Measurements from ENCODE around the gene NIN.
A peak's percentile ranks its signal among the peaks of the same experiment; 100 is the strongest.

NIN gene

DNA sequence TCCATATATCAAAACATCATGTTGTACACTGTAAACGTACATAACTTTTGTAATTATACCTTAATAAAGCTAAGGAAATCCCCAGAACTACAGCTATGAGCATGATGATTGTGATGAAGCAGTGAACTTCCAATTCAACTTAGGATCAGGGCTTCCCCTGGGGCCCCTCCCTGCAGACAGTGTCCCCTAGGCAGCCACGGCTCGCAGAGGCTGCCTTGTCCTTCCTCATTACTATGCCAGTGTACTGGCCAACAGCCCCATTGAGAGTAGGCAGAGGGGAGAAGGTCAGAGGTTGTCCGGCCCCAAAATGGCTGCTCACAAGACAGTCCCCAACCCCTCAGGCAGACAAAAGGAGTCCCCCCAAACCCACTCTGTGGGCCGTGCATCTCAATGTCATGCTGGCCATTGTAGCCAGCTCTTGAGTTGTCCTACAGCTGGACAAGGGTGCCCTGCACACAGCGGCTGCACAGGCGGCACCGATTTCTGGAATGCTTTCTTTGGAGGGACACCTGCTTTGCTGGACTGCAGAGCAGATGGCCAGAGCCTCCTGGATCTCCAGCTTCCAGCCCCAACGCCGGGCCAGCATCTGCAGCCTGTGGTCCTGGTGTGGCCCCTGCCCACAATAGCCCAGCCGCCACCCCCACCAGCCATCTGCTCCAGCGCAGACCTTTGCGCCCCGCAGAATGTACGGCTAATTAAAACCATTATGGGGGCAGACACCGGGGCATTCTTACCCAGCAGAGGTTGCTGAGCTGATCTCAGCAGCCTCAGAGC, 46.1 kb downstream of the NIN start:
- DNase-seq, result no peak

DNA sequence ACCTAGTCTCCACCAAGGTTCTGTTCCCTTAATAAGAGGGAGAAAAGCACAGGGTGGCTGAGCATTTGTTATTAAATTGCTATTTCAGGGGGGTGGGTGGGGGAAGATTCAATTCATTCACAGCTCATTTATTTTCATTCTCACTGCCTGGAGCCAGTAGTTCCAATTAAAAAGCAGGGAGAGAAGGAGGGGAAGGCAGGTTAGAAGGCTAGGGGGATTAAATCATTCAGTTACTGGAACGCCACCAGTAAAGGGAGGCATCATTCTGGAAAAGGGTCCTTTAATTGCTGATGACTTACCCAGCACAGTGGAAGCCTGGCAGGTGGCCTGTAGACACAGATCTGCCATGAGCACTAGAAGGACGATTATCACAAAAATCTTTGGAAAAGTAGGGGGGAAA, 47.4 kb downstream of the NIN start:
- no peak for DNase-seq

DNA sequence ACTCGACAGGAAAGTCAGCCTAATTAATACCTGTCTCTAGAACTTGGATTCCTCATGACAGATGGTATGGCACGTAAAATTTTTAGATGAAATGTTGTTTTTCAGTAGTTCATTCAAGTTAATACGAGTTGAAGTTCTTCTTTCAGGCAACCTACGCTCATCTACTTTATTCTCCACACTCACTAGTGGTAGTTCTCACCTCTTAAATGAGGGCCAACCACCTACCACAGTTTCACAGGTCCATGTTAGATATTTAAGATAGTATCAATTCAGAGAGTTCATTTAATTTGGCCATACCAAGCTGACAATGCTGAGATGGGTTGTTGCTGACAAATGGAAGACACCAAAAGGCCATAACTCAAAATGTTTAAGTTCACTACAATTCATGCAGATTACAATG, 50.6 kb downstream of the NIN start:
- DNase-seq, result no peak

DNA sequence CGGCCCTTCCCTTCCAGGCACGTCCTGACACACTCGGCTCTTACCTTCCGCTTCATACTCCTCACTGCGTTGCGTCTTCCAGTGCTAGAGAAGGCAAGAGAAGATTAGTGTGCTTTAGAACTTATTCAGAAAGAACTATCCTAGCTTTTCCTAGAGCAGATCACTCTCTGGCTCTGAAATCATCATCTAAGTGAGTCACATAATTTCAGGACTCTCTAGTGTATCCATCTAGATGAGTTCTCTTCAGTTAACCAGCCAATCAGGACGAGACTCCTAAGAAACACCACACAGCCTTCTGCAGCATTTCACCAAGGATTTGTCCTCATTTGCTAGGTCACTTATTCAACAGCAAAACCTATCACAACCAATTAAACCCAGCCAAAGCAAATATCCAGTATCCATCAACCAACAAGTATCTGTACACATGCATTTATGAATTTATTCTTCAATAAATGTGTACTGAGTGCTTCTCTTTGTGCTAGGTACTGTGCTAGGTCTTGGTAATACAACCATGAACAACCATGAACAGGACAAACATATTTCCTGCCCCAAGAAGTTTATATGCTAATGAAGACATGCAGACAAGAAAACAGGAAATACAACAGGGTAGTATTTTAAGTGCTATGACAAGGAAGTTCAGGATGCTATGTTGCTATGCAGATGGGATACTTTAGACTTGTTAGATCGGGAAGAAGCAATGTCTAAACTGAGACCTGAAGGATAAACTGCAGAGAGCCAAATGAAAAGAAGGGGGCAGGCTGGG, 52.1 kb downstream of the NIN start:
- peak; percentile 64 for DNase-seq

DNA sequence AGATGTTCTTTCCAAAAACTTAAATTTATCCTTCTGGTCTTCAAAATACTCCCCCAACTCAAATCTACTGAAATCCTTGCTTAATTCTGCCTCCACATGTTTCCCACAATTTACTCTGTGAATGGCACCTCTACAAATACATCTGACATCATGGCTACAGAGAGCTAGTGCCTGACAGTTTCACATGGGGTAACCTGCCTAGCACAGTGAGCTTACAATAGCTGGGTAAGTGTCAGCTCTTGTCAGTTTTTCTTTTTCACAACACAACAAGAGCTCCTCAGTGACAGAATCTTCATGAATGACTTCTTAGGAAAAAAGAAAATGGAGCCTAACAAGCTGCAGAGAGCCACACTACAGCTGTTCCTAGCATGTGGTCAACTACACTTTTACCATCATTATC, 54.4 kb downstream of the NIN start:
- DNase-seq, result no peak

DNA sequence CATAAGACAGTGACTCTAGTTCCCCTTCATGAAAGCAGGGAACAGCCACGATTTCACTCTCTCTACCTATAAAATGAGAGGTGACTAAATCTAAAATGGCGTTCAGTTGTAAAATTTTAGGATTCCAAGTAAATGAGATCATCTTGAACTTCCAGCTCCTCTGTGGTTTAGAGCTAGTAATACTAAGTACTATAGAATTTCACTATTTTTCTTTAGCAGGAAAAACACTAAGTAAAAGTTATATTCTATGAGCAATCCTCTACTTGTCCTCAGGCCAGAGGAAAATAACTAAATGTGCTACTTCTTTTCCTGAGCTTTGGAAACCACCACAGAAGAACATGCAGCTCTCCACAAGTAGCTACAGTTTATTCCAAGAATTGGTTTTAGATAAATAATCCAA, 55.6 kb downstream of the NIN start:
- DNase-seq, result peak; percentile 93

DNA sequence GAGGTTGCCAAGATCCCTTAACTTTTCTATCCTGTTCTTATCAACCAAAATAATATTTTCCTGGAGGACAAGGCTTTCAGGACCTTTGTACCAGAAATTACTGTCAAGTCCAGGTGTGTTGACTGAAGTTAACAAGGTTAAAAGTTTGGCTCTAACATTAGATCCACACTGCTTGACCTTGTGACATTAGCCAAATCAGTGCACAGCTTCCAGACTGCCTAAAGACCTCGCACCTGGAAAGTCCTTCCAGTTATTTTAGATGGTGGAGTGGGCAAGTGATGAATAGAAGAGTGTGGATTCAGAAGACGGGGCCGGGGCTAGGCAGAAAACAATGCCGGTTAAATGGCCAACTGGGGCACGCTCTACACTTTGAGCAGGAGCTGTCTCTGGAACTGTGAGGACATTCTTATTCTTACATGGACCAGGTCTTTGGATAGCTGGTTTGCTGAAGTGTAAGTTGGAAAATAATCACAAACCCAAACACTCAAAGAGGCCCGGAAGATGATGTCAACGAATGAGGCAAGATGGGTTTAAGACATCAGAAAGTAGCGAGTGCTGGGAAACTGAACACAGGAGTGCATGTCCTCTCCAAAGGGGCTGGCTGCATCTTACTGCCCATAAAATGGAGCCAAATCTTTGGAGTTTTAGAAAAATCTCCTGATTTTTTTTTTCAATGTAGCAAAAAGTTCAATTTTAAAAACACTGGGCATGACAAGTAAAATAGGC, 56.3 kb downstream of the NIN start:
- DNase-seq, result no peak

DNA sequence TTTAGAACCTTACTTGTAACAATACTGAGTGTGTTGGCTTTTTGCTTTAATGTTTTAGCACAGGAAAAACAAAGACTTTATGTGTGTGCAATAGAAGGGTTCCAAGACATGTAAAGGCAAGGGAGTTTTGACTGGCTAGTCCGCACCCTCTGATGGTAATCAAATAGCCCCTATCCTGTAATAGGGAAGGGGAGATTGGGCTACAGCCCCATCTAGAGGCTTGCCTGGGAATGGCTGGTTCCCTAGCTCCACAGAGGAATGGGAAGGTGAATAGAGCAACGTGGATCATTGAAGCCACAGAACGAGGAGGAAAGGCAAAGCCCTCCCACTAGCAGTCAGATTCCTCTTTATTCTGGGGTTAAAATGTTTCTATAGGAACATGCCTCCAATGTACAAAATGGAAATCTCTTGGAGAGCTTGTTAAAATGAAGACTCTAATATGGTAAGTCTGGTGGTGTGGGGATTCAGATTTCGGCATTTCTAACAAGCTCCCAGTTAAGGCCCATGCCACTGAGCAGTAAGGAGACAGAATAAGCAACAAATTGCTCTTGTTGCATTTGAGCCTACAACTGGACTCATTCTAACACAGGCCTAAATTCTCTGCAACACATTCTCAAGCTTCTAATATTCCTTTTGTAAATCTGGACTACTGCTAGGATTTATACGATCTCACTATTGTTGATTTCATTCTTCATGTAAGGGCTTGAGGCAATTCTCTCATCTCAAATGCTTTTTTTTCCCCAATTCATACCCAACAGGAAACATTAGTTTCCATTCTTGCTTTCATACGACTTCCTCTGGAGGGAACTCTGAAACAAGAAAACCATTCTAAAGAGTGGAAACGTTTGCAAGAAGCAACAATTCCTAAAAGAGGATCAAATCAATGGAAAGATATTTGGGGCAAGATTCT, 57.1 kb downstream of the NIN start:
- peak; percentile 68 for DNase-seq

DNA sequence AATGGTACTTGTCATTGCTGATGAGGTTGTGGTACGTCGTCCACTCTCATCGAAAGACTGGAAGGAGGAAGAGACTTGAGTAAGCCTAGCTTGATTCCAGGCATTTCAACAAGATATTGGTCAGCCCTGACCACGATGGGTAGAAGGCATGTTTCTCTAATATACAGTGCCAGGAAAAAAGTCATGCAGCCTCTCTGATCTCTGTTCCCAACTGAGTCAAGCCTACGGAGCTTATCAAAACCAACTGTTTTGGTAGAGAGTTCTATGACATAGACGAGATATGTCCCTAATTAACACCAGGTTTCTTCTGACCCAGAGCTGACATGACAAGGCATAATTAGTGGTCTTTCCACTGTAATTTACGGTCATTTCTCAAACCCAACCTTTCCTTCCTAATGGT, 58.5 kb downstream of the NIN start:
- DNase-seq, result peak; percentile 82

DNA sequence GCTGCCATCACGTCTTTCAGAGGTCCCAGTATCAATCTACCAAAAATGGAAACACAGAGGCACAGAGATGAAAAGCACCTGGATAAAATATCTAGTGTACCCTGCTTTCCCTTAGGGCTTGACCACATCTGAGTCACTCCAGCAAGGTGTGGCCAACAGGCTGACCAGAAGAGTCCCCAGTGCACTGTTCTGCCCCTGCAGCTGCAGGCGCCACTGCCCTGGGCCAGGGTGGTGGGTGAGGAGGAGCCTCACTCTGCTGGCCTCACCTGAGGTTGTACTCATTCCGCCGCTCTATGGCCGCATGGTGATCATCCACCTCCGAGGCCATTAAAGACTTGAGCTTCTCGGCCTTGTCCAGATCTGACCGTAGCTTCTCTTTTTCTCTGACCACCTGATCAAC, 60.4 kb downstream of the NIN start:
- DNase-seq, result no peak

DNA sequence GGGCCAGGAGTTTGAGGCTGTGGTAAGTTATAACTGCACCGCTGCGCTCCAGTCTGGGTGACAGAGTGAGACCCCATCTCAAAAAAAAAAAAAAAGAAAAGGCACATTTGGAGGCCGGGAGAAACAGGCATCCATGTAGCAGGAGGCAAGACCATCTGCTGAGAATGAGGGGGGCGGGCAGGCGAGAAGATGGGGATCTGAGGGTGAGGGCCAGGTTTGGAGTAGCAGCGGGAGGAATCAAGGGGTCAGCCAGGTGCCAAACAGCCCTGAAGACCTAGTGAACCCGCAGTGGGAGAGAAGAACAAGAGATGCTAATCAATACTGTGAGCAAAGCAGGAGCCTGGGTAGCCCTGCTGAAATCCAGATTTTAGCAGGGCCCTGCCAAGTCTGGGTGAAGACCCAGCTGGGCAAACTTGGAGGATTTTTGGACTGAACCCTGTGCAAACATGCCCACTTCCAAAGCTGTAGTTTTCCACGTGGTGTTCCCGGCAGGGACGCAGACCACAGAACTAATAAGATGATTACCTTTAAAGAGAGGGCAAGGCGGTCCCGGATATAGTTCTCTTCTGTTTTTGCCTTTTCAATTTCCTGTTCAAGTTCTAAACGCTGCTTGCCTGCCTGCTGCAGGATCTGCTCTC, 61.0 kb downstream of the NIN start:
- no peak for DNase-seq

DNA sequence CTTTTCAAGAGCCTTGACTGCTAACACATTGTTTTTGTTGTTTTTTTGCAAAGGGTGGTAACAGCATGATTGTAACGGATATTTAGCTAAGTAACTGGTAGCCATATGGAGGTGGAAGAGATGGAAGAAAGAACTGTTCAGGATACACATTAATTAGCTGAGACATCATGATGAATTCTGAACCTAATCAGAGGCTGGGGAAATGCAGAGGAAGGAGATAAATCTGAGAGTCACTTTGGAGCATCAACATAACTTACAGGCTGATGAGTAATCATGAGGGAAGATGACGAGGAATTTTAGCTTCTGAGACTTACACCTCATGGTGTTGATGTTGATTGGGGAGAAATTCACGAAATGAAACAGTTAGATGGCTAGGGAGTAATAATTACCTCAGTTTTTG, 62.3 kb downstream of the NIN start:
- peak; percentile 77 for DNase-seq

DNA sequence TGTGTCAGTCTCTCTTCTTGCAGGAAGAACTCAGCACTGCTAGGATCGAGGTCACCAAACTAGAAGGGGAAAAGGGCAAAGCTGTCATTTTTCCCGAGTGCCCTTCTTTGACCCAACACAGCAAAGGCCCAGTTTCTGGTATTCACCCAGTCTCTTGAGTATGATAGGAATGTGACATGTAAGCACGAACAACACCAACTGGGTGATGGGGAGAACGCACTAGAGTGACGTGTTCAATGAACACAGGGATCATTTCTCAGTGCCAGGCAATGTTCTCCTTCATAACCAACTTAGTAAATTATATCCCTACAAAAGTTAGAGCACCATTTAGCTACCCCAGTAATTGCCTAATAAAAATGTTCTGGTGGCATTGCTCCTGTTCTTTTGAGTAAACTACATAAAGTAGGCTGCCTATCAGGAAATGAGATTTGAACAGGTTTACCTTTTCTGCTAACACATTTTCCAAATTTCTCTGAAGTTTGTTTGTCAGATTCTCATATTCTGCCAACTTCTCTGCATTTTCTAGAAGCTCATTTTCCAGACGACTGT, 64.5 kb downstream of the NIN start:
- DNase-seq, result peak; percentile 30

DNA sequence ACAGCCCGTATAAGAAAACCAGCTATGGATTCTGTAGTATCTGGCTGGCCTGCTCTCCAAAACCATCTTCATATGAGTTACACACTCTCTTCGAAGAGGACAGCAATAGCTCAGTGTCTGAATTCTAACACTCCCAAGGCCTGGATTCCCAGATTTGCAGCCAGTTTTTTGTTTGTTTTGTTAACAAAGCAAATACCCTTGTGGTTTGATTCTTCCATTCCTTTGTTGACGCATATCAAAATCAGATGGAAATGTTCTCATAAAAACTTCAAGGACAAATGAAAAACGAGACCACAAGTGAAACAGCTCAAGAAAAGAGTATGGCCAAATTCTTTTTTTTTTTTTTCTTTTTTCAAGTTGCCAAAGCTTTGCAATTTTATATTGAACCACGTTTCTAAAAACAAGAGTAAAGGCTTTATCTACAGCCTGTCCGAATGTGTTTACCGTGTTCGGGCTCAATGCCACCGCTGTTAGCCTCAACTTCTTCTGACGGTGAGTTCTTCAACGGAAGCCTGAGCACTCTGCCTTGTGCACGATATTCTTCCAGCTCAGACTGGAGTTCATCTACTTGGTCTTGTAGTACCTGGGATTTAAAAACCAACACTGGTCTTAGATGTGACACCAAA, 67.5 kb downstream of the NIN start:
- DNase-seq, result peak; percentile 95

DNA sequence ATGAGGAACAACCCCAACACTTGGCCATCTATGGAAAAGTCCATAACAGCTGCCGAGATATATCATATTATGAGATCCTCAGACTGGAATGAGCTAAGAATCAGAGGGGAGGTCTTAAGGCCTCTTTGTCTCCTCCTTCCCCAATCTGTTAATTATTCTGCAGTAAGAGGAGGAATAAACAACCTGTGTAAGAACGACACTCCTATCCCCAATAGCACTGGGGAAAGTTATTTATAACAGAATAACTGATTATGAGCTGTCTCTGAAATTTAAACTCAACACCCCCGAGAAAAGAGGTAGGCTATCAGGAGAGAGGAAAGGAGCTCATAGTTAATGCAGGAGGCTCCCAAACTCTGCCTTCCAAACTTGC, 68.0 kb downstream of the NIN start:
- DNase-seq, result no peak

DNA sequence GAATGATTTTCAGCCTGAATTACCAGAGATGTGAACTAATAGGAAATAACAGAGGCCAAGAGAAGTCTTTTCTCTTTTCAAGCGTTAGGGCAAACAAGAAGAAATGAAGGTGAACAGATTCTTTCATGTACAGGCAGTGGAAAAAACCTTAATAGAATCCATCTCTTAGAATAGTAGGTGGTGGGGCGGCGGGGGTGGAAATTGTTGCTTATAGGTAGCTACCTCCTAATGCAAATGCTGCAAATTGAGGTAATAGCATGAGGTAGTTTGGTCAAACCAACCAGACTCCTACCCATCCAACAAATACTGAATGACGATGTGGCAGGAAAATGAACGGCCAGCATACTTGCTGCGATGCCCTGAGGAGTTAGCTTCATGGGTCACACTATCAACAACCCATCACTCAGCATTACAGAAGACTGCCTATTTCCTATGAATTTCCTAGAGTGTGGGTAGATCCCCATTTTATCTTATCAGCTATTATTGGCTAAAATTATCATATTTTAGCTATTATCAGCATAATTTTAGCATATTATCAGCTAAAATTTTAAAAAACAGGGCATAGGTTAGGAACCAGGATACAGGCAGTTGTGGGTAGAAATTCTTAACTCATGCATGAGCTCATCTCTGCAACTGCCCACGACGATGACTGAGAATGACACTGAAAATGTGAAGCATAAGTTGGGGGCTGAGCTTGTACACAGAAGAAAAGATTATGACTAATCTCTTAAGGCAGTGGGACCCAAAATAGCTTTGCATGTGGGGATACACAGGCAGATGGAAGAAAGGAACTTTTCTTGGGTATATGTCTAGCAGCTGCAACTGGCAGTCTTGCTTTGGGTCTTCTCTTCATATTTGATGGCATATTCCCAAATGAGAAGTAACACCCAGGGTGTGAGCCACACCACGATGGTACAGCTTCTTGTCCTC, 68.7 kb downstream of the NIN start:
- DNase-seq, result peak; percentile 95

DNA sequence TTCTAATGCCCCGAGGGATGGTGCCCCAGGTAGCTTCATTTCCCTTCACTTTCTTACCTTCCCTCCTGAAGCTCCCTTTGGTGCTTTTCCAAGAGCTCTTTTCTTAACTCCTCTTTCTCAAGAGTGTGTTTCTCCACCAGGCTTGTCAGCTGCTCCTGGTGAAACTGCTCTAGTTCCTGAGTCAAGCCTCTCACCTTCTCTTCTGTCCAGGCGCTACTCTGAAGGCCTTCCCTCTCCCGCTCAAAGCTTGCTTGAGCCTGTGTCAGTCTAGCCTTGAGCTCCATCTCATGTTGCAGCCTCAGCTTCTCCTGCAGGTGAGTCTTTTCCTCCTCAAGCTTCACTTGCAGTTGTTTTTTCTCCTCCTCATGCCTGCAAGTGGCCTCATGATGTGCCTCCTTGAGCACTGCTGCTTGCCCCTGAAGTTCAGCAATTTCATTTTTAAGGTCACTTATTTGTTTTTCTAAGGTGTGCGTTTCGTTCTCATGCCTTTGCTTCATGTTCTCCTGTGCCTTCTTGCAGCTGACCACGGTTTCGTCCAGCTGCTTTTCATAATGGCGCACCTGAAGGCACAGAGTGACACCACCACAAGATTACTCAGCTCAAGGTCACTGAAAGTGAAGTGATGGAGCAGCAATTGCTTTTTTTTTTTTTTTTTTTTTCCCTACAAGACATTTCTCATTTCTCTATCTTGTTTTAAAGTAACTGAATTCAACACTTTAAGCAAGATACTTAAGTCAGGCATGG, 71.0 kb downstream of the NIN start:
- DNase-seq, result no peak

DNA sequence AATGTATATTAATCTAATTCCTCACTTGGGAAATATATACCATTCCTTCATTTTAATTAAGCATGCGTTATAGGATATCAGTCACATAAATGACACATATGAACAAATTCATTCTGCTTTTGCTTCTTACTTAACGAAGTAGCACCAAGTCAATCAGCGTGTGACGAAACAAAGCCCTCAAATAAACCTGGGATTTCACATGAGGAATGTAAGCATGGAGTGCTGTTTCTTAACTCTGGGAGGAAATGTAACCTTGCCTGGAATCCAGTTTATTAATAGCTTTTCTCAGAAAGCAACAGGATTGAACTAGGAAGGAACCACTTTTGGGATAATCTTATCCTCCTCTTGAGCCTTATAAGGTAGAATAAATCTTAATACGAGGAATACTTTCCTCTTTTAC, 72.0 kb downstream of the NIN start:
- no peak for DNase-seq

DNA sequence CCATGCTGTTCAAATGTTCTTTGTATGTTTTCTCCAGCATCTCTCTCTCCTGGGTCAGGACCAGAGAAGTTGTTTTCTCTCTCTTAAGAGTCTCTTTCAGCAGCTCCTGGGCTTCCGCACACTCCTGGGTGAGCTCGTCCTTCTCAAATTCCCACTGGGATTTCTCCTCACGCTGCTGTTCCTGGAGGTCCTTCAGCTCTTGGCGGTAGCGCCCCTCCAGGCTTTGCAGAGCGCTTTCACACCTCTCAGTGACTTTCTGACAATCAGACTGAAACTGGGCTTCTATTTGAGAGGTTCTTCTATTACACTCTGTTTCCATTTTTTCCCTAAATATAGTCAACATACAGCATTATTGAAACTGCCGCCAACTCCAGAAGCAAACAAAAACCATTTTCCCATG, 72.7 kb downstream of the NIN start:
- no peak for DNase-seq

DNA sequence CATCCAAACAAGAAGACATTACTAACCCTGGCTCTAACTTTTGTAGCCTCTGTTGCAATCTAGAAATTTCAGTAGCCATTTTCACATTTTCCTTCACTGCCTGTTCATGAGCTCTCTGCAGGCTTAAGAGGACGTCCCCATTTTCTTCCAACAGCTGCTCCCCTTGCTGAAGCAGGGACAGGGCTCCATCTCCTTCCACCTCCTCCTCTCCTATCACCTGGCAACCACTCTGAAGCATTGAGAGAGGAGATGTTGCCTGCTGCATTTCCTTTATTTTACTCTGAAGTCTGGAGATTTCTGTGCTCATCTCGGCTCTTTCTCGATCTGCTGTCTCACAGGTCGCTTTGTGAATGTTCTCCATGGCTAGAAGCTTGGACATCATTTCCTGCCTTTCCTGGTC, 73.3 kb downstream of the NIN start:
- no peak for DNase-seq
